HG02798 (cell line): Measurements from ENCODE around the gene DIP2B.

ENCODE experiments used
- ATAC-seq: cut with Tn5 transposase; IDR thresholded peaks from one replicate; pipeline ENCODE4 v1.9.1; 2021; ENCODE audit warnings: mild to moderate bottlenecking; ENCODE audit not compliant: unreplicated experiment, poor library complexity

Gene DIP2B

DNA sequence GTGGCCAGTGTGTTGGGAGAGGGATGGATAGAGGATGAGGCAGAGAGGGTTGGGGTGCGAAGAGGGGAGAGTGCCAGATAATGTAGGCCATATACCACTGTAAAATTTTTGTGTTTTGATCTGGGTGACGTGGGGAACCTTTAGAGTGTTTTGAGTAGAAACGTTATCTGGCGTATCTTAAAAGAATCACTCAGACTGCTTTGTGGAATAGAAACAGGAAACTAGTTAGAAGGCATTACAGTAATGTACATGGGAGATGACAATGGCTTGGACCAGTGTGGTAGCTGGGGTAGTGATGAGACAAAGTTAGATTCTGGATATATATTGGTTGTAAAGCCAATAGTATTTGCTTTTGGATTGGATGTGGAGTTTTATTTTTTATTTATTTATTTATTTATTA lies 279.7 kb downstream of the DIP2B start:
- no peak for ATAC-seq

DNA sequence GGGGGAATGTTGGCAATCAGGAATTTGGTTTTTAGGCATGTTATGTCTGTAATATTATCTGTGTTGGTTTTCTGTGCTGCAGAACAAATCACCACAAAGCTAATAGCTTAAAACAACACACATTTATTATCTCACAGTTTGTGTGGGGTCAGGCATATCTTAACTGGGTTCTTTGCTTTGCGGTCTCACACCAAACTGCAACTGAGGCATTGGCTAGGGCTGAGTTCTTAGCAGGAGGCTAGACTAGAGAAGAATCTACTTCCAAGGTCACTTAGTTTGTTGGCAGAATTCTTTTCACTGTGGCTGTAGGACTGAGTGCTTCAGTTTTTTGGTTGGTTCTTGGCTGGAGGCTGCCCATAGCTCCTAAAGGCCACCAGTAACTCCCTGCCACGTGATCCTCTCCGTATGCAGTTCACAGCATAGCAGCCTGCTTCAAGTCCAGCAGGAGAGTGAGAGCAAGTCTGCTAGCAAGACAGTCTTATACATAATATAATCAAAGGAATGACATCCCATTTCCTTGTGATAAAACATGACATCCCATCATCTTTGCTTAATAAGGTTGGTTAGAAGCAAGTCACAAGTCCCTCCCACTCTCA lies 280.7 kb downstream of the DIP2B start:
- ATAC-seq: no peak

DNA sequence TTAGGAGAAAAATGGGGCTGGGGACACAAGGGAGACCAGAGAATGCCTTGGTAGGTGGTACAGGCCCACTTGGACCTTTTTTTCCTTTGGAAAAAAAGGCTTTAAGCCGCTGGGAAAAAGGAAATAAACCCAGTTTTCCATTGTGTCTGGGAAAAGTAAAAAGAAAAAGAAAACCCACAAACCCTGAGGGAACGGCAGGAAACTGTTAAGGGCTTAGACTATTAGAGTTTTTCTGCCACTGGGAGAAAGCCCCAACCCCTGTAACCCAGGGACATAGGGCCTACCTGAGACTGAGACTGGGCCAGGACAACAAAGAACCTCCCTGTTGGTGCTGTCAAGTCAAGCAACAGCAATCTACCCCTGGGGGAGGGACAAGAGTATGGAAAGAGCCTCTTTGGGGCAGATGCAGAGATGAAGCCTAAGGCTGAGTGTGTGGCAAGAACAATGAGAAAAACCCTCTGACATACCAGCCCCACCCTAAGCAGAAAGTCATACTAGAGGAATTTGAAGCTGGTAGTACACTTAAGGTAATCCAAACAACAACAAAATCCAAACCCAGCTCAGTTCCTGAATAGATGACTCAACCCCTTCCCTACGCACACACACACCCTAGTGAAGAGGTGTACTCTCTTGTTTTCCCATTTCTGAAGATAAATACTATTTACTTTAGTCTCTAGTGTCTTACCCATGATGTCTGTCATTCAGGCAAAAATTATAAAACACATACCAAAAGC lies 281.9 kb downstream of the DIP2B start:
- no peak for ATAC-seq

DNA sequence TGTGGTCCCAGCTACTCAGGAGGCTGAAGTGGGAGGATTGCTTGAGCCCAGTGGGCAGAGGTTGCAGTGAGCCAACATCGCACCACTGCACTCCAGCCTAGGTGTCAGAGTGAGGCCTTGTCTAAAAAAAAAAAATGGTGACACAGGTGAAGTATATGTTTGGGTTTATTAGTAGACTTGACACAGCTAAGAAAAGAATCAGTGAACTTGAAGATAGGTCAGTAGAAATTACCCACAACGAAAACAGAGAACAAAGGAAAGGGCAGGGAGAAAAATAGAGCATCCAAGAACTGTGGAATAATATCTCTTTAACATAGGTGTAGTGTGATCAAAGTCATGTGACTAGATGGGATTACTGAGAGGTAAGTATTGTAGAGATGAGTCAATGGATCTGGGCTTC lies 282.8 kb downstream of the DIP2B start:
- no peak for ATAC-seq

DNA sequence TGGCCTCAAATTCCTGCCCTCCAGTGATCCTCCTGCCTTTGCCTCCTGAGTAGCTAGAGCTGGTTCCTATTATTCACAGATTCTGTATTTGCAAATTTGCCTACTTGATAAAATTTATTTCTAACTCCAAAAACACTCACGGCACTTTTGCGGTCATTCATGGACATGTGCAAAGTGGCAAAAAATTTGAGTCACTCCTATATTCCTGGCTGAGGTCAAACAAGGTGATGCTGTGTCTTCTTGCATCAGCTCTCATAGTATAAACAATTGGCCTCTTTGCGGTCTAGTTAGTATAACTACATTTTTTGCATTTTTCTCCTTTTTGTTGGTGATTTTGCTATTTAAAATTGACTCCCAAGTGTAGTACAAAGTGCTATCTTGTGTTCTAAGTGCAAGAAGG lies 283.8 kb downstream of the DIP2B start:
- no peak for ATAC-seq

DNA sequence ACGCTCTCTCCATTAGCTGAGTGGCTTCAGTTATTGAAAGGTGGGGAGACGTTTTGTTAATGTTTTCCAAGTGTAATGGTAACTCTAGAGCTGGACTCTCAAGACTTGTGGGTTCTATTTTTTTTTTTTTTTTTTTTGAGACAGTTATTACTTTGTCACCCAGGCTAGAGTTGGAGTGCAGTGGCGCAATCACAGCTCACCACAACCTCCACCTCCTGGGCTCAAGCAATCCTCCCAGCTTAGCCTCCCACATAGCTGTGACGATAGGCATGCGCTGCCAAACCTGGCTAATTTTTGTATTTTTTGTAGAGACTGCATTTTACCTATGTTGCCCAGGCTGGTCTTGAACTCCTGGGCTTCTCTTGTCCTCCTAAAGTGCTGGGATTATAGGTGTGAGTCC lies 285.3 kb downstream of the DIP2B start:
- ATAC-seq: no peak
